Measurements from ENCODE around the gene MTCH2.

MTCH2 gene

DNA sequence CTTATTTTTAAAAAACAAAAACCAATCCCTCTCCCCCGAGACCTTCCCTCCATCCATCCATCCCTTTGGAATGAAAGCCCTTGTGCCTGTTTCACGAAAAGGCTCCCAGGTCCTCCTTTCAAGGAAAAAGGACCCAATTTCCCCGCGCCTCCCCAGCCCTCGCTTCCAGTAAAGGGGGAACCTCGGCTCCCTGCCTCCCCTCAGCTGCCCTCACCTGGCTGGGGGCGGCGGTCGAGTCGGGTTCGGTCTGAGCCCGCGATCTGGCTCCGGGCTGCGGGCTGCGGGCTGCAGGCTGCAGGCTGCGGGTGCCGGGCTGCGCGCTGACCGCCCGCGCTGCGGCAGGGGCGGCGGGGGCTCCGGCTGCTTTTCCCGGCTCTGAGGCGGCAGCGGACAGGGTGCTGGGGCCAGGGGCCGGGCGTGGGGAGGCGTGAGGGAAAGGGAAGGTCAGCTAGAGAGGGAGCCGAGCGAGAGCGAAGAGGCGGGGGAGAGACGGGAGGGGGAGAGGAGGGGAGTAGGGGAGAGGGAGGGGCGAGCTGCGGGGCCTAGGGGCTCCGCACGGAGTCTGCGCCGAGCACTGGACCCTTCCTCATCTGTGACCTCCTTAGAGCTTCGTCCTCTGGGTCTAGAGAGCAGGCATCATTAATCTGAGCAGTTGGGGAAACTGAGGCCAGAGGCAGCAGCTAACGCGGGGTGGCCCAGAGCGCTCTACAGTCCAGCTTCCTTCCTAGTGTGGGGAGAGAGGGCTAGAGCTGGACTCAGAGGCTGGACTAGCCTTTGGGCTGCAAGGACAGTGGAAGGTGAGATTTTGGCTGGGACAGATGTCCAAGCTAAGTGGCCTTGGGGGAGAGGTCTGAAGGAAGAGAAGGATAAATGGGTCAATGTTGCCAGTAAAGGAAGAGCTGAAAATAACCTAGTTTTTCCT lies 48.2 kb downstream of the MTCH2 start, which contains the start of gene C1QTNF4:
C1QTNF4 (minus strand) TSS at position 478 of the 922 bp plus-strand sequence. CDS start 3,601 bp downstream, outside the sequence.
- TF ChIP-seq, protein P1, sequence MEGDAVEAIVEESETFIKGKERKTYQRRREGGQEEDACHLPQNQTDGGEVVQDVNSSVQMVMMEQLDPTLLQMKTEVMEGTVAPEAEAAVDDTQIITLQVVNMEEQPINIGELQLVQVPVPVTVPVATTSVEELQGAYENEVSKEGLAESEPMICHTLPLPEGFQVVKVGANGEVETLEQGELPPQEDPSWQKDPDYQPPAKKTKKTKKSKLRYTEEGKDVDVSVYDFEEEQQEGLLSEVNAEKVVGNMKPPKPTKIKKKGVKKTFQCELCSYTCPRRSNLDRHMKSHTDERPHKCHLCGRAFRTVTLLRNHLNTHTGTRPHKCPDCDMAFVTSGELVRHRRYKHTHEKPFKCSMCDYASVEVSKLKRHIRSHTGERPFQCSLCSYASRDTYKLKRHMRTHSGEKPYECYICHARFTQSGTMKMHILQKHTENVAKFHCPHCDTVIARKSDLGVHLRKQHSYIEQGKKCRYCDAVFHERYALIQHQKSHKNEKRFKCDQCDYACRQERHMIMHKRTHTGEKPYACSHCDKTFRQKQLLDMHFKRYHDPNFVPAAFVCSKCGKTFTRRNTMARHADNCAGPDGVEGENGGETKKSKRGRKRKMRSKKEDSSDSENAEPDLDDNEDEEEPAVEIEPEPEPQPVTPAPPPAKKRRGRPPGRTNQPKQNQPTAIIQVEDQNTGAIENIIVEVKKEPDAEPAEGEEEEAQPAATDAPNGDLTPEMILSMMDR (conservative IDR thresholded peaks at IDR 0.05; ENCODE audit: low read depth), result no peak
- ChIA-PET POLR2A (ENCODE audit: low non-redundant PET) (interaction anchor here (0.5 kb wide), 1 partner anchor 1199 kb away, joined by 3 read pairs; no protein-coding TSS in a partner anchor), CTCF (interaction anchor here (0.6 to 1.4 kb wide), 2 partner anchors 23 to 180 kb away, joined by 3 to 5 read pairs; no protein-coding TSS in a partner anchor)
- H3K27ac ChIP-seq, result no peak within 1 kb of the TSS
- no peak for DNase-seq (ENCODE audit: low spot score)

DNA sequence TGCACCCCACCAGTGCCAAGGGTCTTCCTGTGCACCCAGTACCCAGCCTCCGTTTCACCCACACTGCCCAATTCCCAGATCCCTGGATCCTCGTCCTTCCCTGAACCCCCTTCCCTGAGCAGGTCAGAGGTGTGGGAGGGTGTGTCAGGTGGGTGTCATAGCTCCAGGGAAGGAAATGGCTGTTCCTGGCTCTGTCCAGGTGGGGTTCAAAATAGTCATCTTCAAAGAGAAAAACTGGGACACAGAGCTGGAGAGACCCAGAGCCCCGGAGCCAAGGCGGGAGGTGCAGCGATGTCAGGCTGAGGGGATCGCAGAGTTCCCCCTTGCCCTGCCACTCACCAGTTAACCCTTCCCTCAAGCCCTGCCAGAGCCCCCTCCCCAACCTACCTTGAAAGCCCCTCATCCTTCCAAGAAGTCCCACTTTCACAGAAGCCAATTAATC lies 48.8 kb downstream of the MTCH2 start:
- ChIA-PET CTCF (interaction anchor here (0.6 kb wide), 1 partner anchor 181 kb away, joined by 5 read pairs; no protein-coding TSS in a partner anchor), POLR2A (ENCODE audit: low non-redundant PET) (no interaction called here)
- H3K27ac ChIP-seq, result no peak overlapping the region
- TF ChIP-seq, protein P1 (conservative IDR thresholded peaks at IDR 0.05; ENCODE audit: low read depth), result no peak
- no peak for DNase-seq (ENCODE audit: low spot score)

GRCh38 chr11:47592970-47593369 lies 49.4 kb downstream of the MTCH2 start:
- DNase-seq (ENCODE audit: low spot score), result no peak
- H3K27ac ChIP-seq, result no peak overlapping the region
- TF ChIP-seq, protein P1 (conservative IDR thresholded peaks at IDR 0.05; ENCODE audit: low read depth), result no peak
- ChIA-PET POLR2A (ENCODE audit: low non-redundant PET) (no interaction called here), CTCF (no interaction called here)

- no peak for DNase-seq (ENCODE audit: low spot score)
- no peak overlapping the region for H3K27ac ChIP-seq
- CTCF ChIA-PET, result interaction anchor here (0.8 to 1.0 kb wide), 2 partner anchors 13 to 24 kb away, joined by 4 to 5 read pairs; partner anchors contain the start of gene NDUFS3
- POLR2A ChIA-PET (ENCODE audit: low non-redundant PET), result no interaction called here
- TF ChIP-seq, protein P1 (conservative IDR thresholded peaks at IDR 0.05; ENCODE audit: low read depth), result no peak
Measured at GRCh38 chr11:47592251-47592650, 50.1 kb downstream of the MTCH2 start.

- TF ChIP-seq, protein P1 (conservative IDR thresholded peaks at IDR 0.05; ENCODE audit: low read depth), result no peak
- DNase-seq (ENCODE audit: low spot score), result no peak
- ChIA-PET POLR2A (ENCODE audit: low non-redundant PET) (no interaction called here), CTCF (interaction anchor here (0.8 to 1.0 kb wide), 2 partner anchors 13 to 25 kb away, joined by 4 to 5 read pairs; partner anchors contain the start of gene NDUFS3)
- no peak overlapping the region for H3K27ac ChIP-seq
Measured at GRCh38 chr11:47591764-47592163, 50.6 kb downstream of the MTCH2 start.

- TF ChIP-seq, protein P1 (conservative IDR thresholded peaks at IDR 0.05; ENCODE audit: low read depth), result no peak
- POLR2A ChIA-PET (ENCODE audit: low non-redundant PET), result no interaction called here
- DNase-seq (ENCODE audit: low spot score), result no peak
- CTCF ChIA-PET, result interaction anchor here (0.7 kb wide), 2 partner anchors 37 to 90 kb away, joined by 3 read pairs; no protein-coding TSS in a partner anchor
- H3K27ac ChIP-seq, result no peak overlapping the region
Measured at GRCh38 chr11:47589977-47590861, 52.1 kb downstream of the MTCH2 start.
